Liver (tissue), 9 donors: ENCODE measurements around the gene TMEM132E. TPM values are rescaled to one million over a fixed set of nuclear protein-coding genes. Genes with fewer than 3 reads are reported as not detected.

ENCODE experiments used
- DNase-seq: peaks from one replicate; pipeline ENCODE4 v3.0.0-alpha.2; 2017; ENCODE audit warnings: low spot score
- H3K27ac ChIP-seq, 2 donors: one replicate each; pipeline ENCODE4 v1.7.0; 2013; ENCODE audit warnings: inconsistent platforms in 2 of 2, low read length in 2 of 2, control low read depth in 1 of 2, low read depth in 1 of 2, mild to moderate bottlenecking in 1 of 2
- H3K27me3 ChIP-seq, 4 donors: one replicate each; pipeline versions ENCODE4 v1.6.1 to v1.7.0; 2013; ENCODE audit warnings: low read length in 3 of 4, inconsistent platforms in 1 of 4, mild to moderate bottlenecking in 1 of 4, moderate library complexity in 1 of 4; ENCODE audit not compliant: control insufficient read depth in 4 of 4, insufficient read depth in 4 of 4
- H3K36me3 ChIP-seq, 4 donors: one replicate each; pipeline versions ENCODE4 v1.6.1 to v1.7.0; 2013; ENCODE audit warnings: low read length in 3 of 4, mild to moderate bottlenecking in 3 of 4, low read depth in 1 of 4, moderate library complexity in 1 of 4; ENCODE audit not compliant: control insufficient read depth in 4 of 4, insufficient read depth in 3 of 4
- H3K4me1 ChIP-seq, 4 donors: one replicate each; pipeline versions ENCODE4 v1.6.1 to v1.7.0; 2013; ENCODE audit warnings: low read length in 3 of 4, mild to moderate bottlenecking in 3 of 4, moderate library complexity in 1 of 4; ENCODE audit not compliant: control insufficient read depth in 4 of 4, insufficient read depth in 4 of 4
- H3K4me3 ChIP-seq, 3 donors: one replicate each; pipeline versions ENCODE4 v1.6.1 to v1.7.0; 2013; ENCODE audit warnings: low read length in 3 of 3, control low read depth in 1 of 3, low read depth in 1 of 3, mild to moderate bottlenecking in 1 of 3
- H3K9ac ChIP-seq, 2 donors: one replicate each; pipeline ENCODE4 v1.7.0; 2013; ENCODE audit warnings: low read length in 2 of 2, mild to moderate bottlenecking in 2 of 2, moderate library complexity in 2 of 2, control low read depth in 1 of 2, low read depth in 1 of 2
- H3K9me3 ChIP-seq, 4 donors: one replicate each; pipeline versions ENCODE4 v1.6.1 to v1.7.0; 2013; ENCODE audit warnings: low read length in 3 of 4; ENCODE audit not compliant: control insufficient read depth in 4 of 4
- CTCF ChIP-seq: fragments of 150-350 bp; IDR thresholded peaks from 2 replicates; pipeline ENCODE4 v1.5.1; 2017; ENCODE audit warnings: improper control_type of control experiment, low read depth, low read length; ENCODE audit not compliant: missing input control
- EGR1 ChIP-seq, 2 donors: IDR thresholded peaks; 2 replicates each; pipeline ENCODE4 v1.6.1; 2016 to 2018; ENCODE audit warnings: antibody characterized with exemption in 2 of 2, low read depth in 2 of 2
- FOXA1 ChIP-seq: IDR thresholded peaks from 2 replicates; pipeline ENCODE4 v1.6.1; 2016; ENCODE audit warnings: antibody characterized with exemption
- HNF4A ChIP-seq, 2 donors: conservative IDR thresholded peaks; 2 replicates each; pipeline ENCODE4 v1.6.1; 2016; ENCODE audit warnings: antibody characterized with exemption in 2 of 2, mild to moderate bottlenecking in 2 of 2
- HNF4G ChIP-seq: IDR thresholded peaks from 2 replicates; pipeline ENCODE4 v1.6.1; 2016; ENCODE audit warnings: antibody characterized with exemption
- JUND ChIP-seq, 2 donors: IDR thresholded peaks; 2 replicates each; pipeline ENCODE4 v1.6.1; 2016; ENCODE audit warnings: antibody characterized with exemption in 2 of 2
- MAX ChIP-seq: IDR thresholded peaks from 2 replicates; pipeline ENCODE4 v1.6.1; 2016; ENCODE audit warnings: antibody characterized with exemption
- RAD21 ChIP-seq, 2 donors: IDR thresholded peaks; 2 replicates each; pipeline ENCODE4 v1.6.1; 2016; ENCODE audit warnings: antibody characterized with exemption in 2 of 2, mild to moderate bottlenecking in 2 of 2
- REST ChIP-seq: IDR thresholded peaks from 2 replicates; pipeline ENCODE4 v1.6.1; 2016; ENCODE audit warnings: antibody characterized with exemption, mild to moderate bottlenecking
- RXRA ChIP-seq, 2 donors: IDR thresholded peaks; 2 replicates each; pipeline ENCODE4 v1.6.1; 2017 to 2018; ENCODE audit warnings: antibody characterized with exemption in 2 of 2, mild to moderate bottlenecking in 1 of 2
- SP1 ChIP-seq: IDR thresholded peaks from 2 replicates; pipeline ENCODE4 v1.6.1; 2018; ENCODE audit warnings: antibody characterized with exemption, mild to moderate bottlenecking
- ZBTB33 ChIP-seq: IDR thresholded peaks from 2 replicates; pipeline ENCODE4 v1.6.1; 2016; ENCODE audit warnings: antibody characterized with exemption
- WGBS: extraction: QIAGEN DNeasy Blood & Tissue Kit; methylation state at CpG from one replicate; pipeline ENCODE4 v1.1.7; 2013; 5-methylcytosine and 5-hydroxymethylcytosine counted together
- polyA plus RNA-seq, 2 donors: library from polyadenylated mRNA; stranded (reverse) in 1 of 2; unstranded in 1 of 2; fragments of 200-250 nt in 1 of 2; fragments of >200 nt in 1 of 2; fragmentation: Nextera tagmentation in 1 of 2; extraction: Ambion mirVana in 1 of 2; gene quantifications; one replicate each; pipeline versions ENCODE4 v1.2.1 to v1.2.3, GENCODE V29; 2013 to 2015
- total RNA-seq, 2 donors: library from RNA; depleted of rRNA; stranded (reverse); fragments of >200 nt; gene quantifications; one replicate each; pipeline ENCODE4 v1.2.3, GENCODE V29; 2014
- donor health status: healthy.
- donor health status: healthy.
- donor health status: healthy.
- donor health status: healthy.
- donor health status: healthy.

The TMEM132E gene
- total and polyA plus RNA-seq, 4 donors, result 0.25 to 1.2 (median 0.46) TPM; not detected in 1

GRCh38 chr17:34634551-34635160 lies 55.3 kb downstream of the TMEM132E start:
- Histone ChIP-seq H3K9me3 (no peaks in the 10 kb centered on the region), H3K4me1 (peaks cover 0 to 8% (median 2%) of the 10 kb centered on the region in 4 donors), H3K9ac (no peak overlapping the region), H3K27me3 (no peaks in the 10 kb centered on the region), H3K36me3 (no peaks in the 10 kb centered on the region), H3K27ac (no peak overlapping the region), H3K4me3 (no peak overlapping the region)
- DNase-seq, result no peak
- WGBS, result 69% methylated on average over 15 of the region's 15 CpGs
- TF ChIP-seq REST (no peak), EGR1 (IDR thresholded peaks at IDR 0.05; ENCODE audit: low read depth in 2 of 2) (no peak), HNF4A (conservative IDR thresholded peaks at IDR 0.05) (no peak), ZBTB33 (no peak), RAD21 (IDR thresholded peaks at IDR 0.05) (no peak)

GRCh38 chr17:34635876-34636275 lies 56.5 kb downstream of the TMEM132E start:
- Histone ChIP-seq H3K36me3 (no peaks in the 10 kb centered on the region), H3K4me3 (no peak overlapping the region), H3K27me3 (no peaks in the 10 kb centered on the region), H3K27ac (no peak overlapping the region), H3K4me1 (peaks cover 0 to 8% (median 2%) of the 10 kb centered on the region in 4 donors), H3K9me3 (no peaks in the 10 kb centered on the region), H3K9ac (no peak overlapping the region)
- TF ChIP-seq CTCF, result no peak
- DNase-seq, result no peak
- 92% methylated on average over 8 of the region's 8 CpGs for WGBS

- 61% methylated on average over 20 of the region's 20 CpGs for whole genome bisulfite sequencing
- Histone ChIP-seq H3K9me3 (no peaks in the 10 kb centered on the region), H3K9ac (no peak overlapping the region), H3K27me3 (no peaks in the 10 kb centered on the region), H3K4me1 (peaks cover 0 to 8% (median 2%) of the 10 kb centered on the region in 4 donors), H3K36me3 (no peaks in the 10 kb centered on the region), H3K27ac (no peak overlapping the region), H3K4me3 (no peak overlapping the region)
- DNase-seq, result no peak
- no peak for TF ChIP-seq RXRA (IDR thresholded peaks at IDR 0.05)
- no peak for TF ChIP-seq CTCF
- no peak for TF ChIP-seq RAD21 (IDR thresholded peaks at IDR 0.05)
- TF ChIP-seq EGR1 (IDR thresholded peaks at IDR 0.05; ENCODE audit: low read depth in 2 of 2), result no peak
- TF ChIP-seq FOXA1, result no peak
- no peak for TF ChIP-seq SP1
- no peak for TF ChIP-seq JUND (IDR thresholded peaks at IDR 0.05)
- TF ChIP-seq HNF4G, result no peak
- TF ChIP-seq MAX, result no peak
- TF ChIP-seq REST, result no peak
Measured at GRCh38 chr17:34637041-34637547, 57.7 kb downstream of the TMEM132E start.
